WTC11 (cell line): Measurements from ENCODE around the gene GUCY2C. TPM values are rescaled to one million over a fixed set of nuclear protein-coding genes. Genes with fewer than 3 reads are reported as not detected.
A peak's percentile ranks its signal among the peaks of the same experiment; 100 is the strongest.

ENCODE experiments used
- ATAC-seq: fragments of 200-7000 bp; cut with Tn5 transposase; 2 replicates; pipeline ENCODE4 v1.10.0; 2021; ENCODE audit warnings: mild to moderate bottlenecking, moderate library complexity
- CTCF ChIA-PET: fragments of 300-600 bp; sonication (Branson Sonifier 250); formaldehyde crosslinking; loops from one replicate; lab custom pipeline; 2021; ENCODE audit warnings: antibody characterized with exemption; lab: Charles Lee
- POLR2A ChIA-PET: fragments of 350-600 bp; sonication (Branson Sonifier 250); formaldehyde crosslinking; loops from one replicate; lab custom pipeline; 2021; ENCODE audit warnings: antibody characterized with exemption; lab: Charles Lee
- DNase-seq: peaks from one replicate; pipeline ENCODE4 v3.0.0; 2021; ENCODE audit warnings: low spot score
- H3K27ac Mint-ChIP-seq: 2 replicates; pipeline ENCODE4 v1.8.0; 2021; ENCODE audit warnings: mixed read lengths
- H3K27me3 Mint-ChIP-seq: 2 replicates; pipeline ENCODE4 v1.8.0; 2021; ENCODE audit warnings: low read depth, mild to moderate bottlenecking, moderate library complexity, mixed read lengths
- H3K36me3 Mint-ChIP-seq: 2 replicates; pipeline ENCODE4 v1.8.0; 2021; ENCODE audit warnings: mixed read lengths
- H3K4me1 Mint-ChIP-seq: 2 replicates; pipeline ENCODE4 v1.8.0; 2022; ENCODE audit warnings: mixed read lengths
- H3K4me3 Mint-ChIP-seq: 2 replicates; pipeline ENCODE4 v1.8.0; 2021; ENCODE audit warnings: mild to moderate bottlenecking, moderate library complexity, mixed read lengths
- H3K9me3 Mint-ChIP-seq: 2 replicates; pipeline ENCODE4 v1.8.0; 2021; ENCODE audit warnings: mixed read lengths
- ATF3 ChIP-seq: sonication (generic); formaldehyde crosslinking; conservative IDR thresholded peaks from 2 replicates; pipeline ENCODE4 v1.8.1; 2022; ENCODE audit warnings: mild to moderate bottlenecking, missing genetic modification reagents
- CBFB ChIP-seq: sonication (generic); formaldehyde crosslinking; IDR thresholded peaks from 2 replicates; pipeline ENCODE4 v1.8.1; 2022; ENCODE audit warnings: mild to moderate bottlenecking, low read depth, missing genetic modification reagents
- CREM ChIP-seq: sonication (generic); formaldehyde crosslinking; IDR thresholded peaks from 2 replicates; pipeline ENCODE4 v1.8.1; 2022; ENCODE audit warnings: mild to moderate bottlenecking, missing genetic modification reagents, moderate library complexity
- JAZF1 ChIP-seq: fragments of 250-450 bp; sonication (Bioruptor Pico); IDR thresholded peaks from 2 replicates; pipeline ENCODE4 v1.9.0; 2021; ENCODE audit warnings: moderate library complexity, mild to moderate bottlenecking, inconsistent platforms
- NFATC4 ChIP-seq: fragments of 250-450 bp; sonication (Bioruptor Pico); IDR thresholded peaks from 2 replicates; pipeline ENCODE4 v1.9.0; 2021; ENCODE audit warnings: mild to moderate bottlenecking
- NFE2L1 ChIP-seq: sonication (generic); formaldehyde crosslinking; IDR thresholded peaks from 2 replicates; pipeline ENCODE4 v1.8.1; 2023; ENCODE audit warnings: missing genetic modification reagents
- SMAD4 ChIP-seq: sonication (generic); formaldehyde crosslinking; IDR thresholded peaks from 2 replicates; pipeline ENCODE4 v1.8.0; 2022; ENCODE audit warnings: mild to moderate bottlenecking, missing genetic modification reagents
- SOX15 ChIP-seq: fragments of 250-450 bp; sonication (Bioruptor Pico); IDR thresholded peaks from 2 replicates; pipeline ENCODE4 v1.9.0; 2021; ENCODE audit warnings: mild to moderate bottlenecking
- TEAD1 ChIP-seq: sonication (generic); formaldehyde crosslinking; IDR thresholded peaks from 2 replicates; pipeline ENCODE4 v1.8.0; 2022; ENCODE audit warnings: mild to moderate bottlenecking, missing genetic modification reagents
- TEAD4 ChIP-seq: sonication (generic); formaldehyde crosslinking; IDR thresholded peaks from 2 replicates; pipeline ENCODE4 v1.8.0; 2022; ENCODE audit warnings: mild to moderate bottlenecking, missing genetic modification reagents
- TP53 ChIP-seq: sonication (generic); formaldehyde crosslinking; IDR thresholded peaks from 2 replicates; pipeline ENCODE4 v1.8.1; 2023; ENCODE audit warnings: mild to moderate bottlenecking, missing genetic modification reagents
- ZMAT4 ChIP-seq: fragments of 250-450 bp; sonication (Bioruptor Pico); IDR thresholded peaks from 2 replicates; pipeline ENCODE4 v1.9.0; 2021; ENCODE audit warnings: mild to moderate bottlenecking
- ZNF317 ChIP-seq: sonication (generic); formaldehyde crosslinking; IDR thresholded peaks from 2 replicates; pipeline ENCODE4 v1.8.1; 2023; ENCODE audit warnings: low read depth, mild to moderate bottlenecking, moderate library complexity, missing genetic modification reagents, borderline replicate concordance
- ZNF423 ChIP-seq: fragments of 250-450 bp; sonication (Bioruptor Pico); IDR thresholded peaks from 2 replicates; pipeline ENCODE4 v2.1.2; 2022; ENCODE audit warnings: mild to moderate bottlenecking, moderate library complexity
- total RNA-seq: library from RNA; stranded (reverse); gene quantifications from 3 replicates; pipeline ENCODE4 v1.2.3, GENCODE V29; 2021
- TF ChIP-seq, protein P1 (sequence below): sonication (generic); formaldehyde crosslinking; IDR thresholded peaks from 2 replicates; pipeline ENCODE4 v1.8.1; 2022; ENCODE audit warnings: low read depth, missing genetic modification reagents, borderline replicate concordance
- TF ChIP-seq, protein P2 (sequence below): sonication (generic); formaldehyde crosslinking; IDR thresholded peaks from 2 replicates; pipeline ENCODE4 v1.8.1; 2022; ENCODE audit warnings: mild to moderate bottlenecking, moderate library complexity, missing genetic modification reagents
- TF ChIP-seq, protein P3 (sequence below): fragments of 200-600 bp; IDR thresholded peaks from 2 replicates; pipeline ENCODE4 v1.8.0; 2022; ENCODE audit warnings: antibody characterized with exemption
- TF ChIP-seq, protein P4 (sequence below): sonication (generic); formaldehyde crosslinking; IDR thresholded peaks from 2 replicates; pipeline ENCODE4 v1.8.0; 2022; ENCODE audit warnings: mild to moderate bottlenecking, missing genetic modification reagents
- TF ChIP-seq, protein P5 (sequence below): sonication (generic); formaldehyde crosslinking; IDR thresholded peaks from 2 replicates; pipeline ENCODE4 v1.8.1; 2023; ENCODE audit warnings: mild to moderate bottlenecking, missing genetic modification reagents, moderate library complexity
- TF ChIP-seq, protein P6 (sequence below): fragments of 250-450 bp; sonication (Bioruptor Pico); IDR thresholded peaks from 2 replicates; pipeline ENCODE4 v1.9.0; 2021; ENCODE audit warnings: moderate library complexity, mild to moderate bottlenecking, inconsistent platforms, borderline replicate concordance

Gene GUCY2C
- total RNA-seq, 1 experiment from 2014 or later: 3.9 TPM

- CTCF ChIA-PET: interaction anchor here (0.6 kb wide), 1 partner anchor 80 kb away, joined by 3 read pairs; no protein-coding TSS in a partner anchor
- ATAC-seq (no peak), DNase-seq (no peak)
- peaks cover 7% of the 10 kb centered on the region for H3K9me3 Mint-ChIP-seq
- no peak overlapping the region for H3K4me3 Mint-ChIP-seq
- H3K36me3 Mint-ChIP-seq: no peaks in the 10 kb centered on the region
- H3K27me3 Mint-ChIP-seq: no peaks in the 10 kb centered on the region; the same call in 1 of the 2 replicates
- TF ChIP-seq, protein P1, sequence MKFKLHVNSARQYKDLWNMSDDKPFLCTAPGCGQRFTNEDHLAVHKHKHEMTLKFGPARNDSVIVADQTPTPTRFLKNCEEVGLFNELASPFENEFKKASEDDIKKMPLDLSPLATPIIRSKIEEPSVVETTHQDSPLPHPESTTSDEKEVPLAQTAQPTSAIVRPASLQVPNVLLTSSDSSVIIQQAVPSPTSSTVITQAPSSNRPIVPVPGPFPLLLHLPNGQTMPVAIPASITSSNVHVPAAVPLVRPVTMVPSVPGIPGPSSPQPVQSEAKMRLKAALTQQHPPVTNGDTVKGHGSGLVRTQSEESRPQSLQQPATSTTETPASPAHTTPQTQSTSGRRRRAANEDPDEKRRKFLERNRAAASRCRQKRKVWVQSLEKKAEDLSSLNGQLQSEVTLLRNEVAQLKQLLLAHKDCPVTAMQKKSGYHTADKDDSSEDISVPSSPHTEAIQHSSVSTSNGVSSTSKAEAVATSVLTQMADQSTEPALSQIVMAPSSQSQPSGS (CRISPR knock-in tag): no peak
- TF ChIP-seq ZNF317 (CRISPR knock-in tag) (no peak), NFATC4 (CRISPR knock-in tag) (no peak), SMAD4 (CRISPR knock-in tag) (no peak), SOX15 (CRISPR knock-in tag) (no peak), TEAD4 (CRISPR knock-in tag) (no peak), ATF3 (CRISPR knock-in tag) (no peak), ZNF423 (CRISPR knock-in tag) (no peak), ZMAT4 (CRISPR knock-in tag) (no peak), NFE2L1 (CRISPR knock-in tag) (no peak)
- TF ChIP-seq, protein P2, sequence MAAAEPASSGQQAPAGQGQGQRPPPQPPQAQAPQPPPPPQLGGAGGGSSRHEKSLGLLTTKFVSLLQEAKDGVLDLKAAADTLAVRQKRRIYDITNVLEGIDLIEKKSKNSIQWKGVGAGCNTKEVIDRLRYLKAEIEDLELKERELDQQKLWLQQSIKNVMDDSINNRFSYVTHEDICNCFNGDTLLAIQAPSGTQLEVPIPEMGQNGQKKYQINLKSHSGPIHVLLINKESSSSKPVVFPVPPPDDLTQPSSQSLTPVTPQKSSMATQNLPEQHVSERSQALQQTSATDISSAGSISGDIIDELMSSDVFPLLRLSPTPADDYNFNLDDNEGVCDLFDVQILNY (CRISPR knock-in tag): no peak
- TF ChIP-seq, protein P3, sequence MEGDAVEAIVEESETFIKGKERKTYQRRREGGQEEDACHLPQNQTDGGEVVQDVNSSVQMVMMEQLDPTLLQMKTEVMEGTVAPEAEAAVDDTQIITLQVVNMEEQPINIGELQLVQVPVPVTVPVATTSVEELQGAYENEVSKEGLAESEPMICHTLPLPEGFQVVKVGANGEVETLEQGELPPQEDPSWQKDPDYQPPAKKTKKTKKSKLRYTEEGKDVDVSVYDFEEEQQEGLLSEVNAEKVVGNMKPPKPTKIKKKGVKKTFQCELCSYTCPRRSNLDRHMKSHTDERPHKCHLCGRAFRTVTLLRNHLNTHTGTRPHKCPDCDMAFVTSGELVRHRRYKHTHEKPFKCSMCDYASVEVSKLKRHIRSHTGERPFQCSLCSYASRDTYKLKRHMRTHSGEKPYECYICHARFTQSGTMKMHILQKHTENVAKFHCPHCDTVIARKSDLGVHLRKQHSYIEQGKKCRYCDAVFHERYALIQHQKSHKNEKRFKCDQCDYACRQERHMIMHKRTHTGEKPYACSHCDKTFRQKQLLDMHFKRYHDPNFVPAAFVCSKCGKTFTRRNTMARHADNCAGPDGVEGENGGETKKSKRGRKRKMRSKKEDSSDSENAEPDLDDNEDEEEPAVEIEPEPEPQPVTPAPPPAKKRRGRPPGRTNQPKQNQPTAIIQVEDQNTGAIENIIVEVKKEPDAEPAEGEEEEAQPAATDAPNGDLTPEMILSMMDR: no peak
- TF ChIP-seq, protein P4, sequence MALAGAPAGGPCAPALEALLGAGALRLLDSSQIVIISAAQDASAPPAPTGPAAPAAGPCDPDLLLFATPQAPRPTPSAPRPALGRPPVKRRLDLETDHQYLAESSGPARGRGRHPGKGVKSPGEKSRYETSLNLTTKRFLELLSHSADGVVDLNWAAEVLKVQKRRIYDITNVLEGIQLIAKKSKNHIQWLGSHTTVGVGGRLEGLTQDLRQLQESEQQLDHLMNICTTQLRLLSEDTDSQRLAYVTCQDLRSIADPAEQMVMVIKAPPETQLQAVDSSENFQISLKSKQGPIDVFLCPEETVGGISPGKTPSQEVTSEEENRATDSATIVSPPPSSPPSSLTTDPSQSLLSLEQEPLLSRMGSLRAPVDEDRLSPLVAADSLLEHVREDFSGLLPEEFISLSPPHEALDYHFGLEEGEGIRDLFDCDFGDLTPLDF (CRISPR knock-in tag): no peak
- TF ChIP-seq, protein P5, sequence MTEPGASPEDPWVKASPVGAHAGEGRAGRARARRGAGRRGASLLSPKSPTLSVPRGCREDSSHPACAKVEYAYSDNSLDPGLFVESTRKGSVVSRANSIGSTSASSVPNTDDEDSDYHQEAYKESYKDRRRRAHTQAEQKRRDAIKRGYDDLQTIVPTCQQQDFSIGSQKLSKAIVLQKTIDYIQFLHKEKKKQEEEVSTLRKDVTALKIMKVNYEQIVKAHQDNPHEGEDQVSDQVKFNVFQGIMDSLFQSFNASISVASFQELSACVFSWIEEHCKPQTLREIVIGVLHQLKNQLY (CRISPR knock-in tag): no peak
- POLR2A ChIA-PET: no interaction called here
- no peak overlapping the region for H3K27ac Mint-ChIP-seq
- peaks cover 20% of the 10 kb centered on the region for H3K4me1 Mint-ChIP-seq
Measured at GRCh38 chr12:14663002-14663401, 33.4 kb downstream of the GUCY2C start.

GRCh38 chr12:14656846-14657245 lies 39.6 kb downstream of the GUCY2C start:
- no peak for TF ChIP-seq CBFB
- TF ChIP-seq, protein P6, sequence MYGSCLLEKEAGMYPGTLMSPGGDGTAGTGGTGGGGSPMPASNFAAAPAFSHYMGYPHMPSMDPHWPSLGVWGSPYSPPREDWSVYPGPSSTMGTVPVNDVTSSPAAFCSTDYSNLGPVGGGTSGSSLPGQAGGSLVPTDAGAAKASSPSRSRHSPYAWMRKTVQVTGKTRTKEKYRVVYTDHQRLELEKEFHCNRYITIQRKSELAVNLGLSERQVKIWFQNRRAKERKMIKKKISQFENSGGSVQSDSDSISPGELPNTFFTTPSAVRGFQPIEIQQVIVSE: no peak
- TF ChIP-seq TP53 (CRISPR knock-in tag): no peak
- peak; percentile 46; the same call in 1 of the 2 replicates for TF ChIP-seq ZNF423 (CRISPR knock-in tag)
- TF ChIP-seq CREM (CRISPR knock-in tag): no peak
- no peak for TF ChIP-seq JAZF1
- no peak for TF ChIP-seq TEAD1
- ChIA-PET CTCF (interaction anchor here (0.5 to 1.1 kb wide), 9 partner anchors 8 to 147 kb away, joined by 3 to 5 read pairs (median 3); partner anchors contain the start of genes C12orf60 and WBP11), POLR2A (no interaction called here)
- peak; percentile 55 for DNase-seq
- no peaks in the 10 kb centered on the region; the same call in 1 of the 2 replicates for H3K27me3 Mint-ChIP-seq
- no peak overlapping the region for H3K27ac Mint-ChIP-seq
- peaks cover 8% of the 10 kb centered on the region for H3K4me1 Mint-ChIP-seq
- H3K9me3 Mint-ChIP-seq: no peaks in the 10 kb centered on the region
- ATAC-seq: peak; percentile 76
- no peaks in the 10 kb centered on the region for H3K36me3 Mint-ChIP-seq
- no peak overlapping the region for H3K4me3 Mint-ChIP-seq
